Measurements from ENCODE around the gene MBP.

MBP gene

GRCh38 chr18:76959605-76960004 lies 173.0 kb downstream of the MBP start:
- CTCF ChIA-PET = no interaction called here
- no peak for DNase-seq (ENCODE audit: extremely low spot score)
- POLR2A ChIA-PET = no interaction called here
- TF ChIP-seq BHLHE40 (IDR thresholded peaks at IDR 0.05; ENCODE audit: borderline replicate concordance) (no peak), LEF1 (IDR thresholded peaks at IDR 0.05; ENCODE audit: borderline replicate concordance) (no peak), NFRKB (IDR thresholded peaks at IDR 0.05) (no peak), TARDBP (IDR thresholded peaks at IDR 0.05) (no peak)

- ChIA-PET POLR2A (no interaction called here), CTCF (no interaction called here)
- no peak for DNase-seq (ENCODE audit: extremely low spot score)
- TF ChIP-seq SUZ12 (IDR thresholded peaks at IDR 0.05) (no peak), ZNF384 (IDR thresholded peaks at IDR 0.05) (no peak), BHLHE40 (IDR thresholded peaks at IDR 0.05; ENCODE audit: borderline replicate concordance) (no peak), CTBP1 (IDR thresholded peaks at IDR 0.05; ENCODE audit: borderline replicate concordance) (no peak), NFRKB (IDR thresholded peaks at IDR 0.05) (no peak), TARDBP (IDR thresholded peaks at IDR 0.05) (no peak), FOXM1 (IDR thresholded peaks at IDR 0.05; ENCODE audit: borderline replicate concordance) (no peak), HDGF (IDR thresholded peaks at IDR 0.05; ENCODE audit: borderline replicate concordance) (no peak), FOXK2 (IDR thresholded peaks at IDR 0.05) (no peak), SP1 (IDR thresholded peaks at IDR 0.05) (no peak), L3MBTL2 (conservative IDR thresholded peaks at IDR 0.05) (no peak), LEF1 (IDR thresholded peaks at IDR 0.05; ENCODE audit: borderline replicate concordance) (no peak), PKNOX1 (IDR thresholded peaks at IDR 0.05) (no peak), ARNT (IDR thresholded peaks at IDR 0.05) (no peak), ELF4 (IDR thresholded peaks at IDR 0.05) (no peak), FOXA1 (IDR thresholded peaks at IDR 0.05) (no peak)
Observed at GRCh38 chr18:76958692-76959341, 173.8 kb downstream of the MBP start.

- no peak for DNase-seq (ENCODE audit: extremely low spot score)
- CTCF ChIA-PET = no interaction called here
- POLR2A ChIA-PET = no interaction called here
- TF ChIP-seq SUZ12 (IDR thresholded peaks at IDR 0.05) (no peak), CTBP1 (IDR thresholded peaks at IDR 0.05; ENCODE audit: borderline replicate concordance) (no peak), PKNOX1 (IDR thresholded peaks at IDR 0.05) (no peak), L3MBTL2 (conservative IDR thresholded peaks at IDR 0.05) (no peak), FOXA1 (IDR thresholded peaks at IDR 0.05) (no peak)
Observed at GRCh38 chr18:76957384-76958355, 174.9 kb downstream of the MBP start.

GRCh38 chr18:76956648-76957047 lies 175.9 kb downstream of the MBP start:
- CTCF ChIA-PET = no interaction called here

GRCh38 chr18:76955524-76956170 lies 176.9 kb downstream of the MBP start:
- no peak for DNase-seq (ENCODE audit: extremely low spot score)
- TF ChIP-seq SUZ12 (IDR thresholded peaks at IDR 0.05) (no peak), ARNT (IDR thresholded peaks at IDR 0.05) (no peak), PKNOX1 (IDR thresholded peaks at IDR 0.05) (no peak), HDGF (IDR thresholded peaks at IDR 0.05; ENCODE audit: borderline replicate concordance) (no peak), L3MBTL2 (conservative IDR thresholded peaks at IDR 0.05) (no peak), FOXK2 (IDR thresholded peaks at IDR 0.05) (no peak), BHLHE40 (IDR thresholded peaks at IDR 0.05; ENCODE audit: borderline replicate concordance) (no peak)
- ChIA-PET POLR2A (no interaction called here), CTCF (no interaction called here)

More at GRCh38 chr18:76956648-76957047, 175.9 kb downstream of the MBP start:
- DNase-seq (ENCODE audit: extremely low spot score) = no peak
- no peak for TF ChIP-seq ELF4 (IDR thresholded peaks at IDR 0.05)
- no peak for TF ChIP-seq PKNOX1 (IDR thresholded peaks at IDR 0.05)
- TF ChIP-seq ZNF384 (IDR thresholded peaks at IDR 0.05) = no peak
- TF ChIP-seq LEF1 (IDR thresholded peaks at IDR 0.05; ENCODE audit: borderline replicate concordance) = no peak
- no peak for TF ChIP-seq TARDBP (IDR thresholded peaks at IDR 0.05)
- no peak for TF ChIP-seq FOXM1 (IDR thresholded peaks at IDR 0.05; ENCODE audit: borderline replicate concordance)
- TF ChIP-seq CTBP1 (IDR thresholded peaks at IDR 0.05; ENCODE audit: borderline replicate concordance) = no peak
- no peak for TF ChIP-seq SUZ12 (IDR thresholded peaks at IDR 0.05)
- POLR2A ChIA-PET = no interaction called here
